ENCODE results near the gene RANBP3.

RANBP3 gene

DNA sequence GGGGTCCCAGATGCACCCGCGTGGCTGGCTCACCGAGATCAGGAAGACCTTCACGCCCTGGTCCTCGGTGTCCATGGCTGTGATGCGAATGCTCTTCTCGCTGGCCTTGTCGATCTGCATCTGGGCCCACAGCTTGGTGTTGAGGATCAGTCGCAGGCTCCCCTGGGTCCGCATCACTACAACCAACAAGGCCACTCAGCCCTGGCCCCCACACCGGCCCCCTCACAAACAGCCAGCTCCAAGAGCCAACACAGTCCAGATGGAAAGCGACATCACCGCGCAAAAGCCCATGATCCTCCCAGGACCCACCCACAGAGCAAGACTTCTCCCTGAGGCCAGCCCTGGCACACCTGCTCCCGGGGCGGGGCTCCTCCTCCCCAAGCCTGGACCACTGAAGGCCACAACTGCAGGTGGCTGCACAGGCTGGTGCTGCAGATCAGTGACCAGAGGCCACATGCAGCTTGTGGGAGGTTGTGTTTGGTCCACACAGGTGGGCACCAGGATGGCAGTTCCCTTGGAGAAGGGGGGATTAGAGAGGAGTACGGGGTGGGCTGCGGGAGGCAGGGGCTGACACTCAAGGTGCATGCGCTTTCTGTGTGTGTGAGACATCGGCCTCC is 59.4 kb downstream of the RANBP3 start:
- no peak for DNase-seq

DNA sequence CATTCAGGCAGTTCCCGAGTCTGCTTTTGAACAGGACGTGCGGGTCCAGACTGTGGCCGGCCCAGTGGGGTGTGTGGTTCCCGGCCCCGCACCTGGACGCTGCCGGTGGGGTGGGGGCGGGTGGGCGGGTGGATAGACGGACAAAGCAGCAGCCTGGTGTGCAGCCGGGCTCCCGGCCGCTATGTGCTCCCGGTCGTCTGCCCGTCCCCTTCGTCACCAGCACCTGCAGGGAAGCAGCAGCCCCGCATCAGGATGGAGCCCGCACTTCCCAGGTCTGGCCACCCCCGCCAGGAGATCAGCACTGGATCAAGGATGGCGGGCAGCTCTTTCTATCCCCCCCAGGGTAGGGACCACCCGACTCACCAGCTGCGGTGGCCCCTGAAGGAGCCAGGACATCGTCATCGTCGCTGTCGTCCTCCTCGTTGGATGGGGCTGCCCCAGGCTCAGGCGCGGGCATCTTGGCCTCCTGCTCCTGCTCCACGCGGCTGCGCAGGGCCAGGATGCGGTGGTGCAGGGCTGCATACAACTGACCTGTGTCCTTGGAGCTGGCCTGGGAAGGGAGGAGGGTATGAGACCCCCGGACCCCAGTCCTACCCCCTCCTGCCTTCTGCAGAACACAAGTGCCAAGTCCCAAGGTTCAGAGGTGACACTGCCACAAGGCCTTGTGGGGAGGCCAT is 60.4 kb downstream of the RANBP3 start:
- DNase-seq, result no peak

DNA sequence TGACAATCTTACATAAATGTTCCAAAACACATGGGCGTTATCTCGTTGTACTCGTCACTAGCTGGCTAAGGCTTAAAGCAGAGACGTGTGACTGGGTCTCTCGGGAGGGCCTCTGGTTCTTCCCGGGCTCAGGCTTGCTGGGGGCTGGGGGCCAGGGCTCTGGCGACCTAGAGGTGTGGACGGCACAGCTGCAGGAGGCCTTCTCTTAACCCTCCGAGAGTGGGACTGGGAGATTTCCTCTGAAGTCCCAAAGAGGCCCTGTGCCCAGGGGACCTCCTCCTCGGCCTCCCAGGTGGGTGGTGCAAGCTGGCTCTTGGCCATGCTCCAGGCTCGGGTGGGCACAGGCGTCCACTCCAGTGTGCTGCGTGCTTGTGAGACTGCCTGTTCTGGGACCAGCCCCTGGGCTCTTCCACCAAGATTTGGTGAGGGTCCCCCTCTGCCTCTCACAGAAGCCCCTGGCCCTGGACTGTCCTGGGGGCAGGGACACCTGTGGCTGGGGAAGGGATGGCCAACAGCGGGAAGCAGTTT is 61.7 kb downstream of the RANBP3 start:
- DNase-seq, result no peak

DNA sequence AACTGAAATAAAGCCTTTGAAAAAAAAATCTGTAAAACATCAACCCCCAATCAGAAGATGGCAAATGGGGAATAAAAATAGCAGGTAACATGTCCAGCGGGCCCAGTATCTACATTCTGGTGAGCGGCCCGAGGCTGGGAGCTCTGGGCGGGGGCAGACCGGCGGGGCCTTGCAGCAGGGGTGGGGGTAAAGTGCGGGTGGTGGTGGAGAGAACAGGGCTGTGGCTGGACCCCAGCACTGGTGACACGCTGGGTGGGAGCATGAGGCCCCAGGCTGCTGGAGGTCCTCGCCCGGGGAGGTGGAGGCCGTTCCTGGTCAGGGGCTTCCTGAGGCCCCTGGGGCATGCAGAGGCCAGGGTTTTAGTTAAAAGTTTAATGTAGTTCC is 62.2 kb downstream of the RANBP3 start:
- DNase-seq, result no peak

DNA sequence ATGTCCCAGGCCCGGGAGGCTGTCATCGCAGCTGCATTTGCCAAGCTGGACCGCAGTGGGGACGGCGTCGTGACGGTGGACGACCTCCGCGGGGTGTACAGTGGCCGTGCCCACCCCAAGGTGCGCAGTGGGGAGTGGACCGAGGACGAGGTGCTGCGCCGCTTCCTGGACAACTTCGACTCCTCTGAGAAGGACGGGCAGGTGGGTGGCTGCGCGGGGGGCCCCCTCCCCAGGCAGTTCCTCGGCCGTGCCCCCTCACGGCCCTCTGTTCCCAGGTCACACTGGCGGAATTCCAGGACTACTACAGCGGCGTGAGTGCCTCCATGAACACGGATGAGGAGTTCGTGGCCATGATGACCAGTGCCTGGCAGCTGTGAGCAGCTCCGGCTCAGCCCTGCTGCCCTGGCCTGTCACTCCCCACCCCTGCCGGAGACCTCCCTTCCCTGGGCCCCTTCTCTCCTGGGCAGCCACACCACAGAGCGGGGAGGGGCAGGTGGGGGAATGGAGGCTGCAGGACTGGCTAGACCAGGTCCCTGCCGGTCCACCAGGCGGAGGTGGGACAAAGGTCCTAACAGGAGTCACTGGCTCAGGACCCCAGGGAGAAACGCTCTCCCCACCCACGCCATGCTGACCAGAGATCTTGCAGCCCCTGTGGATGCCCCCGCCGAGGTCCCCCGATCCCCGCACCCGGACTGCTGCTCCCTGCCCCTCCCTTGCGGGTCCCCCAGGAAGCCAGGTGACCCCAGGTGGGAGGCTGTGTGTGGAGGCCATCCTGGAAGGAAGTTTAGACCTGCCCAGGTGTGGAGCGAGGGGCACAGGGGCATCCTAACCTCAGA is 62.8 kb downstream of the RANBP3 start:
- no peak for DNase-seq

DNA sequence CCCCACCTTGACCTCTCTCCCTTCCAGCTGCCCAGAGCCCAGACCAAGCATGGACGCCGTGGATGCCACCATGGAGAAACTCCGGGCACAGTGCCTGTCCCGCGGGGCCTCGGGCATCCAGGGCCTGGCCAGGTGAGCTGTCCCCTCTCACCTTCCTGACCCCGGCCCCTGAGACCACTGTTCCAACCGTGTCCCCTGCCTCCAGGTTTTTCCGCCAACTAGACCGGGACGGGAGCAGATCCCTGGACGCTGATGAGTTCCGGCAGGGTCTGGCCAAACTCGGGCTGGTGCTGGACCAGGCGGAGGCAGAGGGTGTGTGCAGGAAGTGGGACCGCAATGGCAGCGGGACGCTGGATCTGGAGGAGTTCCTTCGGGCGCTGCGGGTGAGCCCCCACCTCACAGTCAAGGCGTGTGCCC is 63.6 kb downstream of the RANBP3 start:
- DNase-seq, result no peak

DNA sequence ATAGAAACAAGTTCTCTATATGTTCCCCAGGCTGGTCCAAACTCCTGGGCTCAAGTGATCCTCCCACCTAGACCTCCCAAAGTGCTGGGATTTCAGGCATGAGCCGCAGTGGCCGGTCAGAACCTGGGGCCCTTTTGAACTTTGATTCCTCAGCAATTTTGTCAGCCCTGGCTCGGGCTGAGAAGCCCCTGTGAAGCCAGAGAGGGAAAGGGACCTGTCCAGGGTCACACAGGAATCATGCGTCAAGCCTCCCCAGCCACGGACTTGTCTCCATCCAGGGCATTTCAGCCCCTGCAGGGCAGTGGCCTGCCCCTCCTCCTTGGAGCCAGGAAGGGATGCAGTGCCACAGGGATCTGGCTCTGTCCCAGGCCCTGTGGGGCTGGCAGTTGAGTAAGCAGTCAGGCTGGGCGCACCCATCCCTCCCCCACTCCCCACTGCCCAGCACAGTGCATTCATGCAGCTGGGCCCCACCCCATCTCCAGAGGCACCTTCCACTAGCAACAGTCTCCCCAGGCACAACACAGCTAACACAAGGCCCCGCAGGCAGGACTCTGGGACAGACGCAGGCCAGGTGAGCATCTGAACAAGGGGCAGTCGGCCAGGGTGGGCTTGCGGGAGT is 64.1 kb downstream of the RANBP3 start, which contains the start of gene CAPS:
TSS of gene CAPS (plus strand) at position 516 of the 619 bp plus-strand sequence. CDS start 153 bp downstream, outside the sequence.
- DNase-seq, result no peak

DNA sequence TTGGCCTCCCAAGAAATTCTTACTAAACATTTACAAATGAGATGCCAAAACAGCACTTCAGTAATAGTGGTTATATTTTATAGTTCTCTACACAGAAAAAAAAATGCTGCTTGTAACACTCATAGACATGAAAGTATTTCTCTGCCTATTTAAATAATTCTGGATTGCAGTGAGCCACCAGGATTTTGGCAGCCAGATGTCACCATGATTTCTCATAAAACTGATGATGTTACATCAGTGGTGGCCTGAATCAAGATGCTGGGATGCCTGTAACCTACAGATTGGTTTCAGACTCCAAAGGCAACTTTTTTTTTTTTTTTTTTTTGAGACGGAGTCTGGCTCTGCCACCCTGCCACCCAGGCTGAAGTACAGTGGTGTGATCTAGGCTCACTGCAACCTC is 66.6 kb downstream of the RANBP3 start:
- no peak for DNase-seq

DNA sequence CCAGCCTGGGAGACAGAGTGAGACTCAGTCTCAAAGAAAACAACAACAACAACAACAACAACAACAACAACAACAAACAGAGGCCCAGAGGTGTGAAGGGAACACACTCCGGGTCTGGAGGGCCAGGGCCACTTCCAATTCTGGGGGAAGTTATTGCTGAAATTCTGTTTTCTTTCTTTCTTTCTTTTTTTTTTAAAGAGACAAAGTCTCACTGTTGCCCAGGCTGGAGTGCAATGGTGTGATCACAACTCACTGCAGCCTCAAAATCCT is 67.4 kb downstream of the RANBP3 start:
- no peak for DNase-seq

DNA sequence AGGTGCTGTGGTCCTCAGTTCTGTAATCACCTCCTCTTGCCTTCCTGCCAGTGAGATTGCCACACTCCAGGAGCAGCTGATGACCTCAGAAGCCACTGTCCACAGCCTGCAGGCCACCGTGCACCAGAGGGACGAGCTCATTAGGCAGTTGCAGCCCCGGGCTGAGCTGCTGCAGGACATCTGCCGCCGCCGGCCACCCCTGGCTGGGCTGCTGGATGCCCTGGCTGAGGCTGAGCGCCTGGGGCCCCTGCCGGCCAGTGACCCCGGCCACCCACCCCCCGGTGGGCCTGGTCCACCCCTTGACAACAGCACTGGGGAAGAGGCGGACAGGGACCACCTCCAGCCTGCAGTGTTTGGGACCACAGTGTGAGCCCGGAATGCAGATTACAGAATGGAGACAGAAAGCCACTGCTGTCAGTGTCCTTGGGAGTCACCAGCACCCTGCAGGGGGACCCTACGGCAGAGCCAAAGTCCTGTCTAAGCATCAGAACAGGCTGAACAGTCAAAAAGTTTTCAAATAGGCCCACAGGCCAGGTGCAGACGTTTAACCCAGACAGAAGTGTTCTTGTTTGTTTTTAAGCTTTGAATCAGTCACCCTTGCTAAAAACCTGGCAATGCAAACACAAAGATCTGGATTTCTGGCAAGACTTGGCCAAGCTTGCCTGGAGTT is 69.0 kb downstream of the RANBP3 start:
- DNase-seq, result no peak

DNA sequence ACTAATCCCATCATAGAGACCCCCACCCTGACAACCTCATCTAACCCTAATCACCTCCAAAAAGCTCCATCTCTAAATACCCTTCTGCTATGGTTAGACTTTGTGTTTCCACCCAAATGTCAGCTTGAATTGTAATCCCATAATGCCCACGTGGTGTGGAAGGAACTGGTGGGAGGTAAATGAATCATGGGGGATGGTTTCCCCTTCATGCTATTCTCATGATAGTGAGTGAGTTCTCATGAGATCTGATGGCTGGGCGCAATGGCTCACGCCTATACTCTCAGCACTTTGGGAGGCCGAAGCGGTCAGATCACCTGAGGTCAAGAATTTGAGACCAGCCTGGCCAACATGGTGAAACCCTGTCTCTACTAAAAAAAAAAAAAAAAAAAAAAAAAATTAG is 70.7 kb downstream of the RANBP3 start:
- DNase-seq, result no peak

DNA sequence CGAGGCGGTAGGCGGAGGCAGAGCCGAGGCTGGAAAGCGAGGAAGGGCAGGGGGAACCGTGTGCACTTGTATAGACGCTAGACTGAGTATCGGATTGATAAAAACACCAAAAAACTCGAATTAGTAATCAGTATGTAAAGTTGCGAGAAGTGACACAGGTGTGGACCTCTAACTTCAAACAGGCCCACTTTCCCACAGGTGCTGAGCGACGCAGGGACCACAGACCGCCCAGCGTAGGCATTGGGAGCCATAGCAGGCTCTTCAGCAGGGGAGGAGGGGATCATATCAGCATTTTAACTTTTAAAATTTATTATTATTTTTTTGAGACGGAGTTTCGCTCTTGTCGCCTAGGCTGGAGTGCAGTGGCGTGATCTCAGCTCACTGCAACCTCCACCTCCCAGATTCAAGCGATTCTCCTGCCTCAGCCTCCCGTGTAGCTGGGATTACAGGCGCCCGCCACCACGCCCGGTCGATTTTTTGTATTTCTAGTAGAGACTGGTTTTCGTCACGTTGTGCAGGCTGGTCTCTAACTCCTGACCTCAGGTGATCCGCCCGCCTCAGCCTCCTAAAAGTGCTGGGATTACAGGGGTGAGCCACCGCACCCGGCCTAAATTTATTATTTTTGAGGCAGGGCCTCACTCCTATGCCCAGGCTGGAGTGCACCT is 72.7 kb downstream of the RANBP3 start:
- peak; percentile 48 for DNase-seq

DNA sequence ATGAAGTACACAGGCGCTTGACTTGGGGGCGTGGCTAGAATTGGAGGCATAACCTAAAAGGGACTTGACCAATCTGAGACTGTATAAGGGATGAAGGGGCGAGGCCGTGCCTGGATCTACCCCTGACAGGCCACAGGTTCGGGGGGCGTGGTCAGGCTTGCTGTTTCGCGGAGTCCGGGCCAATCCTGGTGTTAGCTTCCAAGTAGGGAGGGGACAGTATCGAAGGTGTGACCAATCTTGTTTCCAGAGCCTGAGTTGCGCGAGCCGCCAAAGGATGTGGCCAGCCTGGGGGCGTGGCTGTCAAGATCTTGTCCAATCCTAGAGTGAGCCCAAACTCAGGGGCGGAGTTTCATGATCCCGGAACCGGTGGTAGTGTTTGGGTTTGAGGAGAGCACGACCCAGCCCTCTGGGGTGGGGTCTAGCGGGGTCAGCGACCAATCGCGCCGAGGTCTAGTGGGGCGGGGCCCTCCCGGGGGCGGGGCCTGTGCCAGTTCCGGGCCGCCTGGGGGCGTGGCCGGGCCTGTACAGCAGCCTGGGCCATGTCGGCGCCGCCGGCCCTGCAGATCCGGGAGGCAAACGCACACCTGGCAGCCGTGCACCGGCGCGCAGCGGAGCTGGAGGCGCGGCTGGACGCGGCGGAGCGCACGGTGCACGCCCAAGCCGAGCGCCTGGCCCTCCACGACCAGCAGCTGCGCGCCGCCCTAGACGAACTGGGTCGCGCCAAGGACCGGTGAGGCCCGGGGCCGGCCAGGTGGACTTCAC is 73.4 kb downstream of the RANBP3 start, which contains the start of gene VMAC:
TSS of gene VMAC (plus strand) at position 521 of the 762 bp plus-strand sequence. CDS start at position 540, 19 bp downstream.
- peak; percentile 100 for DNase-seq

DNA sequence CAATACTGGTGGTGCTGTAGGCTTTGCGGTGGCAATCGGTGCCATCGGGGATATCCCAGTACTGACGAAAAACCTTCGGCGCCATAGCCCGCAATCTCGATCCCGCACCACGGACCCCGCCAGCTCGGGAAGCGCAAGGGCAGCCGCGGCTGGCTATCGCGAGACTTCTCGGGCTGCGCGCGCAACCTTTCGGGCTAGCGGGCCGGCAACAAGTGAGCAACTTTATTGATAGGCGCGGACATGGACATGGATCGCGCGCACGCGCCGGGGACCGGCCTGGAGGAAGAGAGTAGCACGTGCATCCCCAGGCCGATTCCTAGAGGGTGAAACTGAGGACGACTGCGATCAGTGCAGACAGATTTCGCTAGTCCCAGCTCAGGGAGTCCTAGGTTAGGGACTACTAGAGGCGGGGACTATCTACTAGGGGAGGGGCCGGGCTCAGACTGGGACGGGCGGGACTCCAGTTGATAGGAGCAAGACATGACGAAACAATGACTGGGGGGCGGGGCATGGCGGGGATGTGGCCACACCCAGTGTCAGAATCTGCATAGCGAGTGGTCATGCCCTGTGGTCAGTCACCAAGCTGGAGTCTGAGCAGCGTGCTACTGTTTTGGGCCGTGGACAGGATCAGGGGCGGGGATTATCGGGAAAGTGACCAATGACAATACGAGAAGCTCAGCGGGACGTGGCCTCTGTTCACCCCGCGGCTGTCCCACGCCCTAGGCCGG is 74.2 kb downstream of the RANBP3 start, which contains the start of gene NDUFA11:
TSS of gene NDUFA11 (minus strand) at position 167 of the 728 bp plus-strand sequence. CDS start at position 85, 82 bp downstream.
- DNase-seq, result peak; percentile 99

DNA sequence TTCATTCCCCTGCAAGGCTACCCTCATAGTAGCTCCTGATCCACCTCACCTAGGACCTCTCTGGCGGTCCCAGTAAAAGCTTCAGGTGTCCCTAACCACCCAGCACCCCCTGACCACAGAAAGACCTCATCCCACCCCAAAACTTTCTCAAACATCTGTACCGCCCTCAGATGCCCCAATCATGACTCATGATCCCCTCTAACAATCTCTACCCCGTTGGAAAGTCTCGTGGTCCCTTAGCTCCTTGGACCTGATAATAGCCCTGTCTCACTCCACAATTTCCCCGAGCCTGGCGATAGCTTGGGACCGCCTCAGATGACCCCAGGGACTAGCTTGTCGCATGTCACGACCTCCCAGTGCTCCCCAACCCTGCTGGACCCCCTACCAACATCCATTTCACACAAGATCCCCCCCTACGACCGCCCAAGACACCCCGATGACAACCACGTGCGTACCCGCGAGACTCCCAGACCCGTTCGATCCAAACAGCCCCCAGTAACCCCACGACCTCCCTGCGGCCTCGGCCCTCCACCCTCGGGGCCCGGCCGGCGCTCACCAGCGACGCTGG is 74.8 kb downstream of the RANBP3 start:
- DNase-seq, result no peak

DNA sequence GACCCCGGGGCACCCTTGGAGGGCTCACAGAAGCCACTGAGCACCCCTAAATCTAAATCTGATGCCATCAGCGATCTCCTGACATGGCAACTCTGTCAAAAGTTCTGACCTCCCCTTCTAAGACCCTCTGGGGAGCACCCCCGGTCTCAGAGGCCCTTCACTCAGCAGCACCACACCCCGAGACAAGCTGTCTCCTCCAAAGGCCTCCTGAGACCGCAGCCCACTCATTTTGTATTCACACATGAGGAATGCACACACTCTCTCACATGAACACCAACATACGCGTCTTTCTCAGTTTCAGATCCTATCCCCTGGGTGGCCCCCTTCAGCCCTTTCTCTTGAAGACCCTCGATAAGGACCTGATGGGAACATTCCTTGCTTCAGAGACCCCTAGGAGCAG is 77.0 kb downstream of the RANBP3 start:
- no peak for DNase-seq

DNA sequence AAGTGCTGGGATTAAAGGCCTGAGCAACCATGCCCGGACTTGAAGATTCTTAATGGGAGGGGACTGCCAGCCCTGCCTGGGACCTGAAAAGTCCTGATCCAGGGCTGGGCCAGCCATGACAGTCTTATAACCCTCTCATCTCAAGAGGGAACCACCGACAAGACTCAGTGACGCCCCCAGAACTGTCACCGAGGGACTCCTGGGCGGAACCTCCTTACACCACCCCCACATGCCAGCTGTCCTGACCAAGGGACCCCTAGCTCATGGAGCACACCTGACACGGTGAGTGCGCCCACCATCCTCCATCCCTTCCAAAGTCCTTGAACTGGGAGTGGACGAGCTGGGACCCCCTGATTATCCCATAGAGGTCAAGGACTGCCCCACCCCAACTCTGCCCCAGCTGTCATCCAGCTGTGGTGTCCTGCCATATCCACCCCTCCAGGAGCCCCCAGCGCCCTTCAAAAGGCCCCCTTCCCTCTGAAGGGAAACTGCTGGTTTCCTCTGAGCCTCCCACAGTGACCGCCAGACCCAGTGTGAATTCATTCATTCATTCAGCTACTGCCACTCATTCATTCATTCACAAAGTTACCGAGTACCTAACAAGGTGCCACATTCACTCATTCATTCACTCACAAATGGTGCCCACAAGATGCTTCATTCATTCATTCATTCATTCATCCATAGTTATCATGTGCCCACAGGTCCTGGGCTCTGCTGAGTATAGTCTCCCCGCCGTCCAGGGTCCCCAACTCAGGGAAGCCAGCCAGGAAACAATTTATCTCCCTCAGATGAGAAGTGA is 78.0 kb downstream of the RANBP3 start:
- DNase-seq, result no peak

DNA sequence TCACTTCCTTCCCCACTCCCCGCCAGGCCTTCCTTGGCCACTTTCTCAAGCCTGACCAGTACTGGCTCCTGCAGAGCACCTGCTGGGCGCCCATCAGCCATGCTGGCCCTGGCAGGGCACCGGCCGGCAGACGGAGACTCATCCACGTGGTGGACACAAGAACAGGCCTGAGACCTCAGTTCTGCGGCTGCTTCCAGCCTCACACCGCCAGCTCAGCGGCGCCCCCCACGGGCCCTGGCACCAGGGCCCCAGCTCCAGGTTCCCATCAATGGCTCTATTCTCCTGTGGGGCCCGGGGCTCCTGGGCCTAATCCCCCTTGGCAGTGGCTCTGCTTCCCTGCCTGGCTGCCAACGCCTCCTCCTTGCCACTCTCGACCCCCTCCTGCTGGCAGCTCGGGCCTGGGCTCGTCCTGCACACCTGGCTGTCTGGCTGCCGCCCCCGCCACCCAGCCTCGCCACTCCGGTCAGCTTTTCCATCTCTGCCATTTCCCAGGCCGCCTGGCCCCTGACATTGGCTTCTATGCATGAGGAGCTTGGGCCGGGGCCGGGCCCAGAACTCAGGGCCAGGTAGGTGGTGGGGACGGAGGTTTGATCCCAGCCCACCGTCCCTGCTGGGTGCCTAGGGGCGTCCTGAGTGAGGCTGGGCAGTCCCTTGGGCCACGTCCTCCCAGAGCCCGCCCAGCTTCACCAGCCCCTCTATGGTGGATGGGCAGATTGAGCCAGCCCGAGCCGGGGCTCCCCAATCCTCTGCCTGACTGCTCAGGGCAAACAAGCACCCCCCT is 80.6 kb downstream of the RANBP3 start:
- DNase-seq, result no peak
